HepG2 (cell line): Measurements from ENCODE around the gene STK11. TPM values are rescaled to one million over a fixed set of nuclear protein-coding genes. Genes with fewer than 3 reads are reported as not detected.

Source experiments
- CHD2 ChIP-seq: IDR thresholded peaks from 2 replicates; pipeline ENCODE4 v1.6.1; 2011; ENCODE audit warnings: low read depth, low read length, improper control_type of control experiment
- CREB1 ChIP-seq, 2 experiments: fragments of 450-650 bp in 1 of 2; IDR thresholded peaks; 2 replicates each; pipeline ENCODE4 v1.6.1; 2016 to 2017; ENCODE audit warnings: control low read depth in 1 of 2, mild to moderate bottlenecking in 1 of 2, missing compliant biosample characterization in 1 of 2, missing genetic modification characterization in 1 of 2
- DDIT3 ChIP-seq: sonication (generic); formaldehyde crosslinking; IDR thresholded peaks from 2 replicates; pipeline ENCODE4 v1.4.0; 2020; ENCODE audit warnings: mild to moderate bottlenecking, missing genetic modification reagents
- EZH2 ChIP-seq: conservative IDR thresholded peaks from 2 replicates; pipeline ENCODE4 v1.6.1; 2012; ENCODE audit warnings: mild to moderate bottlenecking, low read depth, low read length, moderate library complexity
- GABPB1 ChIP-seq: IDR thresholded peaks from 2 replicates; pipeline ENCODE4 v1.6.1; 2016; ENCODE audit warnings: mild to moderate bottlenecking, missing genetic modification reagents, moderate library complexity, missing compliant biosample characterization
- ISX ChIP-seq: sonication (generic); formaldehyde crosslinking; conservative IDR thresholded peaks from 2 replicates; pipeline ENCODE4 v1.5.0; 2020; ENCODE audit warnings: missing genetic modification reagents
- KAT7 ChIP-seq: IDR thresholded peaks from 2 replicates; pipeline ENCODE4 v1.6.1; 2018; ENCODE audit warnings: borderline replicate concordance, missing compliant biosample characterization
- LBX2 ChIP-seq: sonication (generic); formaldehyde crosslinking; IDR thresholded peaks from 2 replicates; pipeline ENCODE4 v1.5.0; 2020; ENCODE audit warnings: missing genetic modification reagents, mild to moderate bottlenecking, borderline replicate concordance
- MEIS2 ChIP-seq: sonication (generic); formaldehyde crosslinking; IDR thresholded peaks from 2 replicates; pipeline ENCODE4 v1.9.0; 2021; ENCODE audit warnings: mild to moderate bottlenecking, missing genetic modification reagents
- MNT ChIP-seq: fragments of 450-650 bp; IDR thresholded peaks from 2 replicates; pipeline ENCODE4 v1.6.1; 2016
- MXI1 ChIP-seq: IDR thresholded peaks from 3 replicates; pipeline ENCODE4 v1.6.1; 2012; ENCODE audit warnings: low read depth, low read length, inconsistent platforms, borderline replicate concordance
- NFE2L2 ChIP-seq: fragments of 150-350 bp; IDR thresholded peaks from 2 replicates; pipeline ENCODE4 v1.6.1; 2014; ENCODE audit warnings: low read length
- NR3C1 ChIP-seq: sonication (generic); formaldehyde crosslinking; IDR thresholded peaks from 2 replicates; pipeline ENCODE4 v1.4.0; 2020; ENCODE audit warnings: missing genetic modification reagents
- SAFB2 ChIP-seq: sonication (generic); formaldehyde crosslinking; IDR thresholded peaks from 2 replicates; pipeline ENCODE4 v1.5.1; 2020; ENCODE audit warnings: missing genetic modification reagents, low read depth, mild to moderate bottlenecking, borderline replicate concordance
- SAP130 ChIP-seq: IDR thresholded peaks from 2 replicates; pipeline ENCODE4 v1.6.1; 2016; ENCODE audit warnings: low read depth
- SPEN ChIP-seq: sonication (generic); formaldehyde crosslinking; IDR thresholded peaks from 2 replicates; pipeline ENCODE4 v1.5.1; 2020; ENCODE audit warnings: low read depth, mild to moderate bottlenecking, missing genetic modification reagents
- TCF12 ChIP-seq, 2 experiments: fragments of 450-650 bp in 1 of 2; sonication (generic) in 1 of 2; formaldehyde crosslinking in 1 of 2; IDR thresholded peaks; 2 replicates each; pipeline versions ENCODE4 v1.6.1 to v1.8.0; 2017 to 2022; ENCODE audit warnings: antibody characterized with exemption in 1 of 2, mild to moderate bottlenecking in 1 of 2, missing genetic modification reagents in 1 of 2, moderate library complexity in 1 of 2
- THAP11 ChIP-seq: IDR thresholded peaks from 2 replicates; pipeline ENCODE4 v1.6.1; 2016; ENCODE audit warnings: missing biosample characterization, missing genetic modification reagents
- XBP1 ChIP-seq: sonication (generic); formaldehyde crosslinking; IDR thresholded peaks from 2 replicates; pipeline ENCODE4 v1.5.0; 2020; ENCODE audit warnings: missing genetic modification reagents
- ZBTB21 ChIP-seq: sonication (generic); formaldehyde crosslinking; IDR thresholded peaks from 2 replicates; pipeline ENCODE4 v1.4.0; 2020; ENCODE audit warnings: missing genetic modification reagents
- ZFY ChIP-seq: sonication (generic); formaldehyde crosslinking; IDR thresholded peaks from 2 replicates; pipeline ENCODE4 v1.4.0; 2020; ENCODE audit warnings: missing genetic modification reagents
- ZNF121 ChIP-seq: sonication (generic); formaldehyde crosslinking; IDR thresholded peaks from 2 replicates; pipeline ENCODE4 v1.5.0; 2020; ENCODE audit warnings: mild to moderate bottlenecking, missing genetic modification reagents
- ZNF234 ChIP-seq: sonication (generic); formaldehyde crosslinking; conservative IDR thresholded peaks from 2 replicates; pipeline ENCODE4 v1.5.1; 2020; ENCODE audit warnings: mild to moderate bottlenecking, missing genetic modification reagents
- ZNF354B ChIP-seq: sonication (generic); formaldehyde crosslinking; IDR thresholded peaks from 2 replicates; pipeline ENCODE4 v1.8.0; 2022; ENCODE audit warnings: mild to moderate bottlenecking, missing genetic modification reagents
- ZNF546 ChIP-seq: sonication (generic); formaldehyde crosslinking; conservative IDR thresholded peaks from 2 replicates; pipeline ENCODE4 v1.8.1; 2023; ENCODE audit warnings: mild to moderate bottlenecking, missing genetic modification reagents
- polyA plus RNA-seq, 8 experiments: library from polyadenylated mRNA; depleted of rRNA in 3 of 8; stranded (reverse) in 7 of 8; unstranded in 1 of 8; fragments of >200 nt; fragmentation: Illumina TruSeq in 4 of 8; extraction: Trizol in 4 of 8; gene quantifications; 2 replicates each; pipeline versions ENCODE4 v1.2.1 to v1.2.3, GENCODE V29; 2011 to 2016; ENCODE audit warnings: low read depth in 4 of 8, missing spikeins in 1 of 8, mixed read lengths in 1 of 8; ENCODE audit not compliant: insufficient read depth in 1 of 8
- total RNA-seq, 5 experiments: library from RNA; depleted of rRNA; stranded (reverse); fragments of >200 nt; fragmentation: Illumina TruSeq; extraction: Trizol; gene quantifications; 2 replicates each; pipeline ENCODE4 v1.2.3, GENCODE V29; 2016; ENCODE audit warnings: low read depth in 1 of 5

Gene STK11
- total and polyA plus RNA-seq, 2 of the 13 experiments (the other 11 are each of a cell fraction or from before 2014, with no cell fraction given) = 27.5 to 43.6 TPM

GRCh38 chr19:1239796-1240737, 34.5 kb downstream of the STK11 start (continued):
- TF ChIP-seq DDIT3 (CRISPR knock-in tag) (no peak), ZNF234 (CRISPR knock-in tag) (no peak), GABPB1 (peak; percentile 41; the same call in 1 of the 2 replicates), NFE2L2 (no peak), ZNF354B (CRISPR knock-in tag) (no peak), ZNF121 (CRISPR knock-in tag) (0 out of 2 replicates have a peak, but pooled peaks have one; percentile 10), ZBTB21 (CRISPR knock-in tag) (peak; percentile 90), SPEN (CRISPR knock-in tag) (peak; percentile 78), SAP130 (CRISPR knock-in tag) (peak; percentile 51), TCF12 (IDR thresholded peaks at IDR 0.05) (no peak), TCF12 (CRISPR knock-in tag; IDR thresholded peaks at IDR 0.05) (0 out of 2 replicates have a peak, but pooled peaks have one; percentile 28), CHD2 (peak; percentile 44; the same call in 1 of the 2 replicates), XBP1 (CRISPR knock-in tag) (no peak), ISX (CRISPR knock-in tag) (no peak), ZNF546 (0 out of 2 replicates have a peak, but pooled peaks have one; percentile 30), NR3C1 (CRISPR knock-in tag) (no peak), MNT (no peak), CREB1 (IDR thresholded peaks at IDR 0.05) (peak; percentile 99), CREB1 (CRISPR knock-in tag; IDR thresholded peaks at IDR 0.05) (no peak), KAT7 (CRISPR knock-in tag) (no peak), THAP11 (CRISPR knock-in tag) (peak; percentile 83), EZH2 (no peak), MXI1 (peak; percentile 92), LBX2 (no peak), MEIS2 (0 out of 2 replicates have a peak, but pooled peaks have one; percentile 29), ZFY (CRISPR knock-in tag) (peak; percentile 23; the same call in 1 of the 2 replicates), SAFB2 (CRISPR knock-in tag) (peak; percentile 40)
